NOMO-1 treated with dmso at 0.1 percent for 144 hours (cell line): ENCODE data around the gene FAM118A.
"Not testable (repeated sequence)": the region's sequence is repeated elsewhere in the genome, so short reads cannot be mapped to it uniquely, and the experiment has no call there.

Experiments
- DNase-seq: peaks from one replicate; lab custom pipeline; 2025; ENCODE audit not compliant: unreplicated experiment; lab: John Stamatoyannopoulos, UW

FAM118A gene

GRCh38 chr22:45308957-45309421 is 745 bp upstream of the FAM118A start:
- DNase-seq, result no peak

DNA sequence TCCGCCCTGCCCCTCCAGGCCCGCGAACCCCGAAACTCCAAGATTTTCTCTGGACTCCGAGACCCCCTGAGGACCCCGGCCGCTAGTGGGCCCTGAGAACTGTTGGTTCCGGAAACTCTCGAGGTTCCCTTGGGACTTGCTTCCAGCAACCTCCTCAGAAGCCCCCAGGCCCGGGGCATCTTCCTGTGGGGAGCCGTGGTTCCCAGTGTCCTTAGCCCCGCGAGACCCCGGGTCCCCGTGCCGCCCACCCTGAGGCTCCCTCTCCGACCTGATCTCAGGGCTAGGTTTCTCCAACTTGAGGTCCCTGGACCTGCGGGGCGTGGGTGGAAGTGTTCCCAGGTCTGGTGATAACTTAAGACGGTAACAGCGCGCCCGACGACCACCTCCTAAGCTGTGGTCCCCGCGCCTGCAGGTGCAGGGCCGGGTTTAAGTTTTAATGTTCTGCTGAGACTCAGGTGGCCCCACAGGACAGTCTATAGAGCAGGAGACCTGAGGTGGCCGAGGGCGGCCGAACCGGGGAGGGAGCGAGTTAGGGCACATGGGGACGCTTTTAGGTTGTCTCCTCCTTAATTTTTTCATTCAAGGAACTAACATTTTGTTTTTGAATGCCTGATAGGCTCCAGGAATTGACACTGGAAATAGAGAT is 720 bp downstream of the FAM118A start:
- no peak for DNase-seq

- DNase-seq, result no peak
These were observed 1.3 kb downstream of the FAM118A start for GRCh38 chr22:45310977-45311531.

- DNase-seq, result no peak
These were observed 2.7 kb downstream of the FAM118A start for GRCh38 chr22:45312415-45312814.

DNA sequence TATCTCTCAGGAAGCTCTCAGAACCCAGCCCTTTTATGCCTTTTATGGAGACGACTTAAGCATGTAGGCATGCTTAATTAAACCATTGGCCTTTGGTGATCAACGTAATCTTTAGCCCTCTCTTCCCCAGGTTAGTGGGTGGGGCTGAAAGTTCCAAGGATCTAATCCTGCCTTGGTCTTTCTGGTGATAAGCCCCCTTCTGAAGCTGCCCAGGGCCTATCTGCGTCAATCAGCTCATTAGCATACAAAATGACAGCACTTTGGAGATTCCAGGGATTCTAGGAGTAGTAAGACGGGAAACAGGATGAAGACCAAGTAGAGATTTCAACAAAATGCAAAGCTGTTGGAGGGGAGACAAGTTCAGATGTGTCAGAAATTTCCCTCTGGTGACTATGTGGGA is 3.1 kb downstream of the FAM118A start:
- DNase-seq, result no peak

DNA sequence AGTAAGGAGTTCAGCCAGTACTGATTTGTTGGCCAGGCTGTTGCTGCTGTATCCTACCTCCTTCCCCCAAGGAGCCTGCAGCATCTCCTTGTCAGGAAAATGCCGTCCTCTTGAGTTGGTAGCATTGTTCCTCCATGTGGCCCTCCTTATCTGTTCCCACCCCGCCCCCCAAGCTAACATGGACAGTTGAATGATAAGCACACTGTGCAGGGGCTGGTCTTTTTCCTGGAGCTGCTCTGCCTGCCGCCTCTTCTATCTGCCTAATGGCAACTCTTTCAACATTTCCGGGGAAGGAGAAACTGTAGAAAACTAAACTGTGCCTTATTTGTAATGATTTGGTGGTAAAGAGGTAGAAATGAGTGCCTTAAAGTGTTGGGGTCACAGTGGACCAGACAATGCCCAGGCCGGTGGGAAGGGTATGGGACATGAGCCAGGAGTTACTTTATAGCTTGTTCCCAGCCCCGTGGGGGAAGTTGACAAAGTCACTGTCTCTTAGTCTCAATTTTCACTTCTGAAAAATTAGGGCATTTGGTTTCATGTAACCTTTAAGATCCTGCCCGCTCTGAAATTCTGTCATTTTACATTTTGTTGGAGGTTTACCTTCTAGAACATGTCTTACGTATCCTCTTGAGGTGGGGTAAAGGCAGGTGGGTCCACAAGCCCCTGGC is 4.5 kb downstream of the FAM118A start:
- DNase-seq, result no peak

- no peak for DNase-seq
These were observed 5.1 kb downstream of the FAM118A start for GRCh38 chr22:45314786-45315185.

DNA sequence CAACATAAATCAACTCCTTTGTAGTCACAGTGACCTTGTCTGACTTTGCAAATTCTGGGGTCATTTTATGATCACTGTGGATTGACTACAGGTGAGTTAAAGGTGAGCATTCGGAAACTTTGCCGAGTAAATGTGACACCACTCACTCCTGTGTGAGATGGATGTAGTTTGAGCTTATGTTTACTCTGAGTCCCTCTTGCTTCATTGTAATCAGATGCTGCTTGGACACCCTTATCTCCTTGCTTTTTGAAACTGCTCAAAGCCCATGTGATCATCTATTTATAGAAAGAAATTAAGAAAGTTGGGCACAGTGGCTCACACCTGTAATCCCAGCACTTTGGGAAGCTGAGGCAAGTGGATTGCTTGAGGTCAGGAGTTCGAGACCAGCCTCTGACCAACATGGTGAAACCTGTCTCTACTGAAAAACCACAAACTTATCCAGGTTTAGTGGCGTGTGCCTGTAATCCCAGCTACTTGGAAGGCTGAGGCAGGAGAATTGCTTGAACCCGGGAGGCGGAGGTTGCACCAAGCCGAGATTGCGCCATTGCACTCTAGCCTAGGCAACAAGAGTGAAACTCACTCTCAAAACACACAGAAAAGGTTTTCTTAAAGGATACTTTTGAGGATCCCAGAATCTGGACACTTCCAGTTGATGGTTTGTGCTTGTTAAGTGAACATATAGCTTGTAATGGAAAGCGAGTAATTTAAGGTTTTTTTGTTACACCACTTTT is 7.2 kb downstream of the FAM118A start:
- DNase-seq, result no peak

GRCh38 chr22:45317551-45318167 is 7.9 kb downstream of the FAM118A start:
- DNase-seq, result no peak

DNA sequence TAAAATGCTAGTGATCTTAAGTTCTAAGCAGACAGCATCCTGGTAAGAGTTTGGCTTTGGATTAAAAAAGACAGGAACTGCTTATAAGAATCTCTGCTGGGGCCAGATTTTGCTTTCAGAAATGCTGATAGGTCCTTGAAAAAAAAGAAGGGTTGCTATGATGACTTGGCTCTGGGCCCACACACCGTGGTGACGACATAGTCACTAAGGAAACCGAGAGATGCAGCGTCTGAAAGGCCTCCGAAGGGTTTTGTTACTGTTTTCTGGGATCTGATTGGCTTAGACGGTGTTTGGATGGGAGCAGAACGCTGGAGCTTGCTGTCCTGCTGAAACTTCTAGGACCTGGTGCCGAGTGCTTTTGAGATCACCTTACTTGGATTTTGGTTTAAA is 8.4 kb downstream of the FAM118A start:
- DNase-seq, result peak; percentile 59

- DNase-seq, result no peak
These were observed 9.0 kb downstream of the FAM118A start for GRCh38 chr22:45318558-45319323.

DNA sequence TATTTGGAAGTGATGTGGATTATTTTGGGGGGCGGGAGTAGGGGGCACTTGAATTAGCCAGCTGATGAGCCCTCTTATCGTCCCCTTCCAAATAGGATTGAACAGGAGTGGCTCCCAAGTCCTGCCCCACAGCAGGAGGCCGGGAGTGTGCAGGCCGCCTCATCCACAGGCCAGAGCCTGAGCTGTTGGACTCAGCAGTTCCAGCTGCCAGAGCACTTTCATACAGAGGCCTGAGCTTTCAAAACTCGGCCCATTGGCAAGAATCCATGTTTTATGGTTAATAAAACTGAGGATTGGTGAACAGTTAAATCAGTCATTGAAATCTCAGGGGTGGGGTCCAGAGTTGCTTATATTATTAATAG is 9.6 kb downstream of the FAM118A start:
- DNase-seq, result no peak

DNA sequence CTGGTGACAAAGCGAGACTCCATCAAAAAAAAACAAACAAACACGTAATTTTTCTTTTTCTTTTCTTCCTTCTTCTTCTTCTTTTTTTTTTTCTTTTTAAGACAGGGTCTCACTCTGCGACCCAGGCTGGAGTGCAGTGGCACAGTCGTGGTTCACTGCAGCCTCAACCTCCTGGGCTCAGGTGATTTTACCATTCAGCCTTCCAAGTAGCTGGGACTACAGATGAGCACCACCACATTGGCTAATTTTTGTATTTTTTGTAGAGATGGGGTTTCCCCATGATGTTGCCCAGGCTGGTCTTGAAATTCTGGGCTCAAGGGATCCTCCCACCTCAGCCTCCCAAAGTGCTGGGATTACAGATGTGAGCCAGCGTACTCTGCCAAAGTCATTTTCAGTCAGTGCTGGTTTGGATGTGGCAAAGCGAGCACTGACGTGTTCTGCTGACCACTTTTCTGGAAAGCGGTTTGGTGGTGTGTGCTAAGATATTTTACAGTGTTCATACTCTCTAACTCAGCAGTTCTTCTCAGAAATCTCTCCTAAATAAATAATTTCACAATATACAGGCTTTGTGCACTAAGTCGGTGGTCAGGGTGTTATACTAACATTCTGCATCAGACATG is 10.7 kb downstream of the FAM118A start:
- DNase-seq, result no peak

- DNase-seq, result no peak
These were observed 12.1 kb downstream of the FAM118A start for GRCh38 chr22:45321827-45322226.

DNA sequence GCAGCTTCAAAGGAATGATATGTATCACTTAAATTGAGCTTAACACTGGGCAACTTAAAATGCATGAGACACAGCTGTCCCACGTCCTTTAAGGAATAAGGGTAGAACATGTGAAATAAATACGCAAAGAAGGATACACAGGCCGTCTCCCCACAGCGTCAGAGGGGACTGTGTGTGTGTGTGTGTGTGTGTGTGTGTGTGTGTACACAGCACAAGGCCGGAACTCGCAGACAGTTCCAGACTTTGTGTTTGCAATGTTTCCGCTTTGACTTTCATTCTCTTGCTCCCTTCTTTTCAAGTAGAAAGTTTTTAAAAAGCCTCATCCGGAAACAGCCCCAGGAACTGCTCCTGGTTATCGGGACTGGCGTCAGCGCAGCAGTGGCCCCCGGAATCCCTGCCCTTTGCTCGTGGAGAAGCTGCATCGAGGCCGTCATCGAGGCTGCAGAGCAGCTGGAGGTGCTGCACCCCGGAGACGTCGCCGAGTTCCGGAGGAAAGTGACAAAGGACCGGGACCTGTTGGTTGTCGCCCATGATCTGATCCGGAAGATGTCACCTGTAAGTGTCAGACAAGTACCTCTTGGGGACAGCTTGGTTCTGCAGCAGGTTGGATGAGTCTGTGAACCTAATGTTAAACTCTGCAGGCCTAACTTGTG is 13.3 kb downstream of the FAM118A start:
- DNase-seq, result no peak

DNA sequence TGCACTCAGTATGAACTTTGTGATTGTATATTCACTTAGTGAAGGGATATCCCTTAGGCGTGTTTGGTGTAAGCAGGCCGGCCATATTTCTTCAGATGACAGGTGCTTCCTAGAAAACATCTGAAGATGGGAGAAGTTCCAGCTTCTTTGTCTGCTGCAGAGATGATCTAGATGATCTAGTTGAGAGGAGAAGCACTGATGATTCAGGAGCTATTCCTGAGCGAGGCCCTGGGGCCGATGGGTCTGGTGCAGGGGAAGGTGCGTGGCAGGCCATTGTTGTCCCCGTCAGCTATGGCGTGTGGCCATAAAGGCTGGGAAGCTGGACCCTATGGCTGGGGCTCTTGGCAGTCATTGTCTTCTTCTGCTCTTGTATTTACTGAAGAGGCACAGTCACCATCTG is 14.0 kb downstream of the FAM118A start:
- DNase-seq, result no peak

- DNase-seq, result no peak
These were observed 14.6 kb downstream of the FAM118A start for GRCh38 chr22:45324311-45324711.

DNA sequence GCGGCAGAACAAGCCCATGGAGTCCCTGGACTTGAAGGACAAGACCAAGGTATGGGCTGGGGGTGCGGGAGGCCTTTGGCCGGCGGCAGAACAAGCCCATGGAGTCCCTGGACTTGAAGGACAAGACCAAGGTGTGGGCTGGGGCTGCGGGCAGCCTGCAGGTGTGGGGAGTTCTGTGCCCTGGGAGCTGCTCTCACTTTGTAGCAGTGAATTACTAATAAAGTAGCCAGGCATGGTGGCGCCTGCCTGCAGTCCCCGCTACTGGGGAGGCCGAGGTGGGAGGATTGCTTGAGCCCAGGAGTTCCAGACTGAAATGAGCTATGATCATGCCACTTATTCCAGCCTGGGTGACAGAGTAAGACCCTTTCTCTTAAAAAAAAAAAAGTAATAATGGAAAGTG is 18.5 kb downstream of the FAM118A start:
- not testable (repeated sequence) for DNase-seq

GRCh38 chr22:45328822-45329529 is 19.2 kb downstream of the FAM118A start:
- no peak for DNase-seq
